Medulla oblongata (tissue), 1 donor: ENCODE data around the gene NARS2.
"Not testable (repeated sequence)": the region's sequence is repeated elsewhere in the genome, so short reads cannot be mapped to it uniquely, and the experiment has no call there.

Experiments used
- DNase-seq: peaks from one replicate; pipeline ENCODE4 v3.0.0-alpha.2; 2015; ENCODE audit errors: extremely low spot score

The NARS2 gene

DNA sequence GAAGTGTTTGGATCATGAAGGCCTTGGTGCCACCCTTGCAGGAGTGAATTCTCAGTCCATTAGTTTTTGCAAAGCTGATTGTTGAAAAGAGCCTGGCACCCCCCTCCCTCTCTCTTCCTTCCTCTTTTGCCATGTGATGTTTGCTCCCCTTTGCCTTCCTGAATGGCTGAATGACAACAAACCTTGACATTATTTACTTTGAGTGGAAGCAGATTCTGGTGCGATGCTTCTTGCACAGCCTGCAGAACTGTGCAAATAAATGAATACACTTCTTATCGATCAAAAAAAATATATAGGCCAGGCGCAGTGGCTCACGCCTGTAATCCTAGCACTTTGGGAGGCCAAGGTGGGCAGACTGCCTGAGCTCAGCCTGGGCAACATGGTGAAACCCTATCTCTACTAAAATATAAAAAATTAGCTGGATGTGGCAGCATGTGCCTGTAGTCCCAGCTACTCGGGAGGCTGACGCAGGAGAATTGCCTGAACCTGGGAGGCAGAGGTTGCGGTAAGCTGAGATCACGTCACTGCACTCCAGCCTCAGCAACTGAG lies 2.0 kb upstream of the NARS2 start:
- peak; percentile 26 for DNase-seq

DNA sequence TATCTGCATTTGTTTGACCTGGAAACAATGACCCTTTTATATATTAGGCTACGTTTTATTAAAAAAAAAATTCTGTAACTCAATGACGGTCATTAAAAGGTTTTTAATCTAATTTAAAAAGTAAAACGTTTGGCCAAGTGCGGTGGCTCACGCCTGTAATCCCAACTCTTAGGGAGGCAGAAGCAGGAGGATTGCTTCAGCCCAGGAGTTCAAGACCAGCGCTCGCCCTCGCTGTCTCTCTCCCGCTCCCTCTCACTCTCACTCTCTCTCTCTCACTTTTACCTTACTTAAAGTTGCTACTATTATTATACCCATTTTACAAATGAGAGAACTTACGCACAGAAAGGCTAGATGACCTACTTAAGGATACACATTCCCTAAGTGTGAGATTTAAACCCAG lies 814 bp upstream of the NARS2 start:
- DNase-seq, result no peak

DNA sequence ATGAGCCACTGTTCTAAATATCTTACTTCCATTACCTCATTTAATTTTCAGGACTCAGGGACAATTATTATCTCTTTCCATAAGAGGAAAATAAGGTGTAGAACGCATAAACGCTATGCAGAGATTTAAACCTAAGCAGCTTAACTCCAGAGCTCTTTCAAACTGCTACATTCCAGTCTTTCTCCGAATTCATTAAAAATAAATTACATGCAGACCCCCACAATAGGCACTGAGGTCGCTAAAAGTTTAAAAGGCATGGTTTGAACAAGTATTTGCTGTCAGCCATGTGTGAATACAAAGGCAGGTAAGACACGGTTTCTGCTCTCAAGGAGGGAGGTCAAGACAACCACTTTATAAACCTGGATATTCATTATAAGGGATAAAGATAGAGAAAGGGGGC lies 983 bp downstream of the NARS2 start:
- DNase-seq, result no peak

DNA sequence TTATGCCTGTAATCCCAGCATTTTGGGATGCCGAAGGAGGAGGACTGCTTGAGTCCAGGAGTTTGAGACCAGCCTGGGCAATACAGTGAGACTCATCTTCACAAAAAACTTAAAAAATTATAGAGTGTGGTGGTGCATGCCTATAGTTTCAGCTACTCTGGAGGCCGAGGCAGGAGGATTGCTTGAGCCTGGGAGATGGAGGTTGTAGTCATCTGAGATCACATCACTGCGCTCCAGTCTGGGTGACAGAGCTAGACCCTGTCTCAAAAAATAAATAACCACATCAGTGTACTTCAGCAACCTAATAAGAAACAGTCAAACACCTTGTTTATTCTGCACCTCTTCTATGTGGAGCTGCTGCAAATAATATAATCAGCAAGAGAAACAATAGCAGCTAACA lies 1.4 kb downstream of the NARS2 start:
- DNase-seq, result no peak

DNA sequence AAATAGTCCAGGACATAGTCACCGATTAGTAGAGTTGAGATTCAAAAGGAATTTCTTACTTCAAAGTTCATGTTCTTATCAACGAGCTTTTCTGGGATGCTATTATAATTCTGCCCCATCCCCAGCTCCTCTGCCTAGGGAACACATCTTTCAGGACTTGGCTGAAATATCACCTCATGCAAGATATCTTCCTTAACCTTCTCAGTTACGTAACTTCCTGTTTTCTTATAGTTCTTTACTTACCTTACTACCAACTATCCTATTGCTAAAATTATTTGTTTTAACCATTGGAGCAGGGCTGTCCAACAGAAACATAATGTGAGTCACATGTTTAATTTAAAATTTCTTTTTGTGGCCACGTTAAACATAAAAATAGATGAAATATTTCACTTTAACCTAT lies 2.3 kb downstream of the NARS2 start:
- no peak for DNase-seq

DNA sequence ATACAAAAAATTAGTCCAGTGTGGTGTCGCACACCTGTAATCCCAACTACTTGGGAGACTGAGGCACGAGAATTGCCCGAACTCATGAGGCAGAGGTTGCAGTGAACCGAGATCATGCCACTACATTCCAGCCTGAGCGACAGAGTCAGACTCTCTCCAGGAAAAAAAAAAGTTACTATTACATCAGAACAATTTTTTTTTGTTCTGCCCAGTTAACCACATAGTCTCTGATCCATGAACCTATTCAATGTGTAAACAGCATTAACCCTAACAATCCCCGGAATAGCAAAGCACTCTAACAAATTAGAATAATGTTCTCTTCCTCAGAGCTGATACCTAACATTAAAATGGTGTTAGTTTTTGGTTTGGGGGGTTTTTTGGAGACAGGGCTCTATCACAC lies 4.6 kb downstream of the NARS2 start:
- DNase-seq, result no peak

DNA sequence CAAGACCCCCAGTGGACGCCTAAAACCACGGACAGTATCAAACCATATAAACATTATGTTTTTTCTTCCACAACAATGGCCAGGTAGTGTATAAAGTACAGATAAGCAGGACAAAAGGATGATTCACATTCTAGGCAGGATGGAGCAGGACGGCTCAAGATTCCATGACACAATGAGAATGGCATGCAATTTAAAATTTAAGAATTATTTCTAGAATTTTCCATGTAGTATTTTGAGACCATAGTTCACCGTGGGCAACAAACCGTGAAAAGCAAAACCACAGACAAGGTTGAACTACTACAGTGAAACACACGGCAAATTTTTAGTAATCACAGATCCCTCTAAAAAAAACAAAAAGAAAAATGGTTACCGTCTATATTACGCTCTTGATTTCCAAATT lies 7.5 kb downstream of the NARS2 start:
- DNase-seq, result no peak

DNA sequence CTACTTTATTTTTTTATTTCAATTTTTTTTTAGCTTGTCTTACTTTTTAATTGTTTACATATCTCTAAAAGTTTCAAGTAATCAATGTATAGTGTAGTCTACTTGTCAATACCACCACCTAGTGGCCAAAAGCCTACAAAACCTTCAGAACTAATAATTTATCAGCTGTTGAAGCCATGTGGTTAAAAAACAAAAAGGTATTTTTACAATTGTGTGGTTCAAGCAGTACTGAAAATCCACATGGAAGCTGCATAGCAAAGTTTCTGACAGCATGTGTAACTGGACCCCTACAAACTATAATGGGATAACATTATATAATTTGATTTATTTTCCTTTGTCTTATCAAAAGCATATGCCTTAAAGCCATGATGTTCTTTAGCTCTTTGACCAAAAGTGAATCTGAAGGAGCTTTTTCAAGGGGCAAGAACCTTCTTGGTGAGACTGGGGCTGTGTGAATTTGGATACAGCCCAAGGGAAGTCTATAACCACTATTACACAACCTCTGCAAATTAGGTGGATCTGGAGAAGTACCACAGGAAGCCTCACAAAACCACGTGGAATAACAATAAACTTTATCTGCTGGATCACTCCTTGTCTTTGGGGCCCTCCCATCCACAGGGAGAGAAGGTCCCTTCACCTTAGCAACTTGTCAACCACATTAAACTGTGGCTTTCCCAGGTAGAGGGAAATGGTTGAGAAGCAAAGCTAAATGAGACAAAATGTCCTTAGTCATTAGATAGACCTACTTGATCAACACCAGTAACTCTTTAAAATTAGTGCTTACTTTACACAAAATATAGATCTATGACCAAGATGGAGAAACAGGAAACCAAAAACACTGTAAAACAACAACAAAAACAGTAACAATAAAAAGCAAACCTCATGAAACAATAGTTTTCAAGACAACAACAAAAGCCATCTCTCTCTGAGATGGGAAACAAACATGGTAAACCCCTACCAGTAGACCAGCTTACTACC lies 9.9 kb downstream of the NARS2 start:
- DNase-seq, result peak; percentile 84

DNA sequence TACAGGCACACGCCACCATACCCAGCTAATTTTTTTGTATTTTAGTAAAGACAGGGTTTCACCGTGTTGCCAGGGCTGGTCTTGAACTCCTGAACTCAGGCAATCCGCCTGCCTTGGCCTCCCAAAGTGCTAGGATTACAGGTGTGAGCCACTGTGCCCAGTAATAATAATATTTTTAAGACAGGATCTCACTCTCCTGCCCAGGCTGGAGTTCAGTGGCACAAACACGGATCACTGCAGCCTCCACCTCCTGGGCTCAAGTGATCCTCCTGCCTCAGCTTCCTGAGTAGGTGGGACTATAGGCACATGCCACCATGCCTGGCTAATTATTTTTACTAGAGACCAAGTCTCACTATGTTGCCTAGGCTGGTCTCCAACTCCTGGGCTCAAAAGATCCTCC lies 10.6 kb downstream of the NARS2 start:
- DNase-seq, result not testable (repeated sequence)

DNA sequence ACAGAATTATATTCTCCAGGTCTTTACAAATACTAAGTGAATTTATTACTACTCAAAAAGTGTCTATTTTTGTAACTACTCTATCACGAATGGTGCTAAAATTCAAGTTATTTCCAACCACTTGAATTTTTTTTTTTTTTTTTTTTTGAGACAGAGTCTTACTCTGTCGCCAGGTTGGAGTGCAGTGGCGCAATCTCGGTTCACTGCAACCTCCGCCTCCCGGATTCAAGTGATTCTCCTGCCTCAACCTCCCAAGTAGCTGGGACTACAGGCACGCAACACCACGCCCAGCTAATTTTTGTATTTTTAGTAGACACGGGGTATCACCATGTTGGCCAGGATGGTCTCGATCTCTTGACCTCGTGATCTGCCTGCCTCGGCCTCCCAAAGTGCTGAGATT lies 11.6 kb downstream of the NARS2 start:
- not testable (repeated sequence) for DNase-seq

DNA sequence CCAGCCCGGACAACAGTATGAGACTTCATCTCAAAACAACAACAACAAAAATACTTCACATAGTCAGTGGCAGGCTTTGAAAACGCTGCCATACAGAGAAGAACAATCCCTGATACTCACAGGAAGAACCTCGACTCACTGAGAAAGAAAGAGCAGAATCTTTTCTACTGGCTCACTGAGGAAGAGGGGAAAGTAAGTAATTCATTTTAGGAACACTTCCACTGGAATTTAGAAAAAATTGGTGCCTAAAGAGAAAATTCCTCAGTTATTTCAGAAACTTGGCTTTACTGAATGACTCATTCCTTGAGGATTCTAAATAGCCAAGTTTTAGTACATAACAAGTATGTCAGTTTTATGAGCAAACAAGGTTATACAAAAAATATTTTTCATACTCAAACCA lies 12.3 kb downstream of the NARS2 start:
- no peak for DNase-seq

DNA sequence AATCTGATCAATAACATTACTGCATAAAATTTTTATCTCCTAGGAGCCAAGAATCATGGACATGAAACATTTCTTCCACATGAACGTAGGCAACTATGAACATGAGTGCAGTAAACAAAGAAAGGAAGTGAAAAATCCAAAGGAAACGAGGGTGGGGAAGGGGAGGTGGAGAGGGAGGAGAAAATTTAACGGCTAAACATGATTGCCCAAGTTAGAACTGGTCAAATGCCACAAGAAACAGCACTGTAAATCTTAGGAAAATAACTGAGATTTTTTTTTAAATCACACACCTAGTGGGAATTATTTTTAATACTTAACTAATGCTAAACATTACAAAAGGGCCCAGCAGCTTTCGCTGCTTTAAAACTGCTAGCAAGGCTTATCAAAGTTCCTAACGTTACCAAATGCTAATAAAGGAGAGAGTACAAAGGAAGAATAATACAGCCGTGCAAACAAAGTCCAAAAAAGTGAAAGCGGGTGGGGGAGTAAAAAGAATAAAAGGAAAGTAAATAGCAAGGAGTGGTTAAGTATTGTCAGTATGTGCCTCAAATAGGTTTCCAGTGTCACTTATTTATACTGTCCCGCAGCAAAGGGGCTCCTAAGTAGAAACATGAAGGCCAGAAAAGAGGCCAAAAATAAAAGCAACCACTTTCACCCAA lies 13.7 kb downstream of the NARS2 start:
- peak; percentile 50 for DNase-seq

DNA sequence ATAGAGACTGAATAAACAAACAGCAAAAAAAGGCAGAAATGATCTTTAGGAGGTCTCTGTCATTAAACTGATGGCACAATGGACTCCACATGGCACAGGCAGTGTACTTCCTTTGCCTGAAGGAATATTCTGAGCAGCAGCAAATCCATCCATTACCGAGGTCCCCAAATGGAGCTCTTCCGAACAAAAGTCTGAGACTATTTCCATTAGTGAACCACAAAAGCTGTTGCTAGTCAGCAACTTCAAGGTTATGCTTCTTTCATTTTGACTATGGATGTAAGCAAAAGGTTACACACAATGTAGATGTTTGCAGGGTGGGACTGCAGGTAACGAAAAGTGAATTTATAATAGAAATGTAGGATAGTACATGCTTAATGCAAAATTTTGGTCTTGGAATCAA lies 14.5 kb downstream of the NARS2 start:
- no peak for DNase-seq

DNA sequence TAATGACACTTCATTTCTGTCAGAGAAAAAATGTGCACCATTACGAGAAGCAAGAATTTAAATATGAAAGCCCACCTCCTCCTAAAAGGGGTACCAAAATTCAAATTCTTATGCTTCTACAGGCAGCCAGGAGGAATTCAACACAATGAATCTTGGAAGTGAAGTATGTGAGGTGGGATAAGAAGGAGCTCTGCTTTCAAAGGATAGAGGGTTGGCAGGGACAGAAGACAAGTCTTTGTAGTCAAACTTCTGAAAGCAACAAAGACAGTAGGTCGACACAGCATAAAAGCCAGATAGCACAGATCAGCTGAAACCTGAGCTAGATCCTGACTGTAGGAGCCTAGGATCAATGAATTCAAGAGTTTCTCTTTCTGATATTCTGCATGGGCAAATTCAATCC lies 17.4 kb downstream of the NARS2 start:
- no peak for DNase-seq

DNA sequence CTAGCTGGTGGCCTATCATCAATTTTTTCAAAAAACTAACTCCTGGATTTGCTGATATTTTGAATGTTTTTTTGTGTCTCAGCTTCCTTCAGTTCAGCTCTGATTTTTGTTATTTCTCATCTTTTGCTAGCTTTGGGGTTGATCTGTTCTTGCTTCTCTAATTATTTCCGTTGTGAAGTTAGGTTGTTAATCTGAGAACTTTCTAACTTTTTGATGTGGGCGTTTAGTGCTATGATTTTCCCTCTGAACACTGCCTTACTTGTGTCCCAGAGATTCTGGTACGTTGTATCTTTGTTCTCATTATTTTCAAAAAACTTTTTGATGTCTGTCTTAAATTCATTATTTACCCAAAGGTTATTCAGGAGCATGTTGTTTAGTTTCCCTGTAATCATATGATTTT lies 19.1 kb downstream of the NARS2 start:
- DNase-seq, result no peak

DNA sequence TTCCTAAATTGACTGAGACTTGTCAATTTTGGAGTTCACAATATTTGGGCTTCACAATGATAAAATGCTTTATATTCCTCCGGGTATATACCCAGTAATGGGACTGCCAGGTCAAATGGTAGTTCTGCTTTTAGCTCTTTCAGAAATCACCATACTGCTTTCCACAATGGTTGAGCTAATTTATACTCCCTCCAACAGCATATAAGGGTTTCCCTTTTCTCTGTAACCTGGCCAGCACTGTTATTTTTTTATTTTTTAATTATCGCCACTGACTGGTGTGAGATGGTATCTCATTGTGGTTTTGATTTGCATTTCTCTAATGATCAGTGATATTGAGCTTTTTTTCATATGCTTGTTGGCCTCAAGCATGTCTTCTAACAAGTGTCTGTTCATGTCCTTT lies 21.8 kb downstream of the NARS2 start:
- DNase-seq, result no peak

DNA sequence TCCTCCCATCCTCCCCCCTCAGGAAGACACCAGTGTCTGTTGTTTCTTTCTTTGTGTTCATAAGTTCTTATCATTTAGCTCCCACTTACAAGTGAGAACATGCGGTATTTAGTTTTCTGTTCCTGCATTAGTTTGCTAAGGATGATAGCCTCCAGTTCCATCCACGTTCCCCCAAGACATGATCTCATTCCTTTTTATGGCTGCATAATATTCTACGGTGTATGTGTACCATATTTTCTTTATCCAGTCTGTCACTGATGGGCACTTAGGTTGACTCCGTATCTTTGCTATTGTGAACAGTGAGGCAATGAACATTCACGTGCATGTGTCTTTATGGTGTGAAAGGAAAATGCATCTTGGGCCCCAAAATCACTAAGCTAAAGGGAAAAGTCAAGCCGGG lies 22.5 kb downstream of the NARS2 start:
- not testable (repeated sequence) for DNase-seq

DNA sequence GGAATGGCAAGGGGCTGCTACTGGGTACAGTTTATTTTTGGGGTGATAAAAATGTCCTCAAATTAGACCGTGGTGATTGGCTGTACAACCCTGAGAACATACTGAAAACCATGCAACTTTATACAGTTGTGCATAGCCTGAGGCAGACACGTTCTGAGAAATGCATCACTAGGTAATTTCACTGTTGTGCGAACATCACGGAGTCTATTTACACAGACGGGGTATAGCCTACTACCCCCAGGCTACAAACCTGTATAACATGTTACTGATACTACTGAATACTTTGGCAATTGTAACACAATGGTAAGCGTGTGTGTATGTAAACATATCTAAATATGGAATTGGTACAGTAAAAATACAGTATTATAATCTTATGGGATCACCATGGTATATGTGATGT lies 23.6 kb downstream of the NARS2 start:
- DNase-seq, result no peak

DNA sequence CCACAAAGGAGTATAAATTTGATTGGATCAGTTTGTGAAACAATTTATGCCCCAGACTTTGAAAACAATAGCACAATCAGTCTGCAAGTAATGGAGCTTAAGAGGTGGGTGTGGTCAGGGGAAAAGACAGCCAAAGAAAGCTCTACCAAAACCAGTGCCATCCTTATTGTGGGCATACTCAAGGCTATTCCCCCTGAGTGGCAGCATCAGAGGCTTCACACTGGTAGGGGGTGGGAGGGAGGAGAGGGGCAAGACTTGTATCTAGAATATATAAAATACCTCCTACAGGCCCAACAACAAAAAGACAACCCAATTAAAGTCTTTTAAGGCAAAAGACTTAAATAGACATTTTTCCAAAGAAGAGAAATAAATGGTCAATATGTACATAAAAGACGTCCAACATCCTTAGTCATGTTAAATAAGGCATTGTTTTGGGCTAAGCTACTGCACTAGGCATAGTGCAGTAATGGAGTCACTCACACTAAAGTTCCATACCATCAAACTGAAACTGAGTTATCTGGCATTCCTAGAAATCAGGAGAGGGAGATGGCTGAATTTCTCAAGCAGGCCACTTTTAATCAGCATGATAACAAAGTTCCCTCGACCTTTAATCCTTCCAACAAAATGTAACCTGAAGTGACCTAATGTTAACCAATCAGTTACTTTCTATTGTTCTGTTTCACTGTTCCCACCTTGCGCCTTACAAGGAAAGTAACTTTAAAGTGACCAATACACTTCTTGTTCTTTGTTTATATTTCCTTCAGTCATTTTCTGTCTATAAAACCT lies 24.8 kb downstream of the NARS2 start:
- DNase-seq, result no peak

DNA sequence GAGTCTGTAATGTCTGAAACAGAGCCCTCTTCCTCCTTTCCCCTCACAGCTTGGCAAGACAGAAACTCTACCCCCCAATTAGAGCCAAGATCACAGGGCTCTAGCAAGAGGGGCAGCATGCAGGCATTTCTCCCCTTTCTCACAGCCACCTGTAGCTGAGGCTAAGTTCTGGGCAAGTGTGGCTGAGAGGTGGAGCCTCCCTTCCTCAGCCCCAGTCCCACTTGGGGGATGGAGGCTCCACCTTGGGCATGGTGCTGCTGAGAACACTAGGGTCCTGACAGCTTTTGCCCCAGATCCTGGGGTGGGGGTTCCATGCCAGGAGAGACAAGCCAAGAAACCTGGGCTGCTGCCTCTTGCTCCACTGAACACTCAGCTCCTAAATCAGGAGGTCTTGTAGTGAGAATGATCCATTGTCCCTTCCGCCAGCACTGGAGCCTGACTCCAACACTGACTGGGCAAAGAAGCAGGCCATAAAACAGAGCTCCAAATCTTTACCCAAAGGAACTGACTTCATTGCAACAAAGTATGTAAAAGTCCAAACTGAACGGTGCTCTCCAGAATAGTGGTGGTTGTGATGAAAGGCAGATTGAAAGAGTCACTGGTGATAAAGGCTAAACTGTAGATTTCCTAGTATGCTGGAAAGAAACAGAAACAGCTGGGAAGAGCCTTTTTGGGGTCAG lies 25.6 kb downstream of the NARS2 start:
- peak; percentile 58 for DNase-seq

DNA sequence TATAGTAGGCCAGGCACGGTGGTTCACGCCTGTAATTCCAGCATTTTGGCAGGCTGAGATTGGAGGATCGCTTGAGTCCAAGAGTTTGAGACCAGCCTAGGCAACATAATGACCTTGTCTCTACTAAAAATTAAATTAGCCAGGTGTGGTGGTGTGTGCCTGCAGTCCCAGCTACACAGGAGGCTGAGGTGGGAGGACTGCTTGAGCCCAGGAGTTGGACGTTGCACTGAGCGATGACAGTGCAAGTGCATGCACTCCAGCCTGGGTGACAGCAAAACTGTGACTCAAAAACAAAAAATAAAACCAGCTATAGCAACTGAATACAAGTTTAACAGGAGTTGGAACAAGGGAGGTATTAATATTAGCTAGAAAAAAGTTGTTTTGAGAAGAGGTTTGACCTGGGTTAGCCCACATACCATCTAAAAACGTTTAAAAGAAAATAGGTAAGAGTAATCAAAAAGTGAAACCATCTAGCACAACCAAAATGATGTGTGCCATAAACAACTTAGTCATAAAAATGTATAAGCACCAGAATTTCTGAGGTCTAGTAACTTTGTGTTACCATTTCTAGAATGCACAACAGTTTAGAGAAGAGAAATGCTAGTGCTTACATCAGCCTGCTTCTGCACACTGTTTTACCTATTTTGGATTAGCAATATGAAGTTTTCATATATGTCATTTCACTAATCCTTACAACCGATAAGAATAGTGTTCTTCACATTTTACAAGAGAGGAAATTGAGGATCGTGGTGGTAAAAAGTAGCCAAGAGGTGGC lies 26.5 kb downstream of the NARS2 start:
- DNase-seq, result no peak
